Astrocyte of the spinal cord (primary cell): Measurements from ENCODE around the gene WSB1.

ENCODE experiments used
- DNase-seq: peaks from one replicate; pipeline ENCODE4 v3.0.0; 2011; ENCODE audit warnings: low read depth, low spot score
- H3K4me3 ChIP-seq: 2 replicates; pipeline ENCODE4 v1.5.1; 2011; ENCODE audit warnings: low read depth, mild to moderate bottlenecking, low read length, moderate library complexity
- in situ Hi-C: cut with HindIII; loops from 2 replicates; pipeline ENCODE4 v1.10.0; 2017; ENCODE audit warnings: low sequenced_read_pairs
- TF ChIP-seq, protein P1 (sequence below): IDR thresholded peaks from 2 replicates; pipeline ENCODE4 v1.5.1; 2012; ENCODE audit warnings: low read depth, mild to moderate bottlenecking, low read length, inconsistent platforms

The WSB1 gene

DNA sequence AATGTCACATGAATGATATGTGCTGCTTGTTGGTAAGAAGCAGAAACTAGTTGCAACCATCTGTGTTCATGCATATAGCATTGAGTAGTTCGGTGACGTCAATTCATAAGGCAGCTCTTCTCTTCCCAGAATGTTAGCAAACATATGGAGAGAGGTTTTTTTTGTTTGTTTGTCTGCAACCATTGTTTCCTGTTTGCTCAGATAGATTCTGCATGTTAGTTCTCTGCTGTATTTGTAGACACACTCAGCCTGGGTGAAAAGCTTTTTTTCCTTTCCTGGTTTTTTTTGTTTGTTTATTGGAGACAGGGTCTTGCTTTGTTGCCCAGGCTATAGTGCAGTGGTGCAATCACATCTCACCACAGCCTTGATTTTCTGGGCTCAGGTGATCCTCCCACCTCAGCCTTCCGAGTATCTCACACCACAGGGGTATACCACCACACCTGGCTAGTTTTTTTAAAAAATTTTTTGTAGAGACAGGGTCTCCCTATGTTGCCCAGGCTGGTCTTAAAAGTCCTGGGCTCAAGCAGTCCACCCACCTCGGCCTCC lies 16.7 kb downstream of the WSB1 start:
- no peak for DNase-seq
- H3K4me3 ChIP-seq = no peak overlapping the region
- in situ Hi-C loops = no loop called here
- TF ChIP-seq, protein P1, sequence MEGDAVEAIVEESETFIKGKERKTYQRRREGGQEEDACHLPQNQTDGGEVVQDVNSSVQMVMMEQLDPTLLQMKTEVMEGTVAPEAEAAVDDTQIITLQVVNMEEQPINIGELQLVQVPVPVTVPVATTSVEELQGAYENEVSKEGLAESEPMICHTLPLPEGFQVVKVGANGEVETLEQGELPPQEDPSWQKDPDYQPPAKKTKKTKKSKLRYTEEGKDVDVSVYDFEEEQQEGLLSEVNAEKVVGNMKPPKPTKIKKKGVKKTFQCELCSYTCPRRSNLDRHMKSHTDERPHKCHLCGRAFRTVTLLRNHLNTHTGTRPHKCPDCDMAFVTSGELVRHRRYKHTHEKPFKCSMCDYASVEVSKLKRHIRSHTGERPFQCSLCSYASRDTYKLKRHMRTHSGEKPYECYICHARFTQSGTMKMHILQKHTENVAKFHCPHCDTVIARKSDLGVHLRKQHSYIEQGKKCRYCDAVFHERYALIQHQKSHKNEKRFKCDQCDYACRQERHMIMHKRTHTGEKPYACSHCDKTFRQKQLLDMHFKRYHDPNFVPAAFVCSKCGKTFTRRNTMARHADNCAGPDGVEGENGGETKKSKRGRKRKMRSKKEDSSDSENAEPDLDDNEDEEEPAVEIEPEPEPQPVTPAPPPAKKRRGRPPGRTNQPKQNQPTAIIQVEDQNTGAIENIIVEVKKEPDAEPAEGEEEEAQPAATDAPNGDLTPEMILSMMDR = no peak

DNA sequence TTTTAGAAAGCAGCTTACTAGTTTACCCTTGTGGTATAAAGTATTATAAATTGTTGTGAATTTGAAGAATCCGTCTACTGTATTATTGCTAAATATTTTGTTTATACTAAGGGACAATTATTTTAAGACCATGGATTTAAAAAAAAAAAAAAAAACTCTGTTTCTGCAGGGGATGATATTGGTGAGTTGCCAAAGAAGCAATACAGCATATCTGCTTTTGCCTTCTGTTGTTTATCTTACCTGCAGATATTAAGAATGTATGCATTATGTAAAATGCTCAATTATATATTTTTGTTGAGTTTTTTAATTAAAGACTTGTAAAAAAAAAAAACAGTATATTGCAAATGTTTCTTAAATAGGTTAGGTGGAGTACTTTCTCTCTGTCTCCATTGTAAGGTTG lies 19.4 kb downstream of the WSB1 start:
- TF ChIP-seq, protein P1 = no peak
- in situ Hi-C loops = no loop called here
- DNase-seq = no peak
- H3K4me3 ChIP-seq = no peak overlapping the region

DNA sequence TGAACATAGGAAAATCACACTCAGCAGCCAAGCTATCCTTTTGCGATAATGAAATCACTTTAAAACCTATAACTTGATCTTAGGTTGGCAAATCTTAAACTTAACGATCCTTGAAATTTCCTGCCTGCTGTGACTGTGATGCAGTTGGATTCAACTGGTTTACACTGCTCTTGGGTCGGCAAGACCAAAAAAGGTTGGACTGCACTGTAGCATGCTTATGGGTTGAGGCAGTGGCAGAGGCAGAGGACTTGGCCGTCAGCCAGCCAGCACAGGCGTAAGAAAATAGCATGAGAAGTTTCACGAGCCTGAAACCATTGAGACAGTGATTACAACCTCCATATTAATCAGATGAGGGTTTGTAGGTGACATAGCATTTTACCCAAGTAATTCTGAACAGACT lies 21.4 kb downstream of the WSB1 start:
- DNase-seq = peak; percentile 88
- in situ Hi-C loops = no loop called here
- no peak overlapping the region for H3K4me3 ChIP-seq
- TF ChIP-seq, protein P1 = no peak

DNA sequence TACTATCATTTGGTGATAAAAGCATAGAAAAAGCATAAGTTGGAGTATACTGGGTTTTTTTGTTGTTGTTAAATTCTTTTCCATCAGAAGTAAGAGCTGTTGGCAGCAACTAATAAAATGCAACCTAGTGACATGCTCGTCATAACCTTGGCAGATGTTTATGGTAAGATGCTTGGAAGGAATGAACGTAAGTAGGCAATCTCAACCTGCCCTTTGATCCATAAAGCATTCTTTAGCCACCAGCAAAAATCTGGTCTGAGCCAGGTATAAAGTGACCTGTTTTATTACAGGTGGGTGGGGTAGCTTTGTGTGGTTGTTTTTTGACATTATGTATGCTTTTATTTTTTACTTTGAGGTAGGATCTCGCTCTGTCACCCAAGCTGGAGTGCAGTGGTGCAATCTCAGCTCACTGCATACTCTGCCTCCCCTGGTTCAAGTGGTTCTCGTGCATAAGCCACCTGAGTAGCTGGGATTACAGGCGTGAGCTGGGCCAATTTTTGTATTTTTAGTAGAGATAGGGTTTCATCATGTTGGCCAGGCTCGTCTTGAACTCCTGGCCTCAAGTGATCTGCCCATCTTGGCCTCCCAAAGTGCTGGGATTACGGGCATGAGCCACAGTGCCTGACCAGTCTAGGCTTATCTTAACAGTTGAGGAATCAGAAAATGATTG lies 22.0 kb downstream of the WSB1 start:
- DNase-seq = no peak
- H3K4me3 ChIP-seq = no peak overlapping the region
- in situ Hi-C loops = no loop called here
- TF ChIP-seq, protein P1 = no peak

DNA sequence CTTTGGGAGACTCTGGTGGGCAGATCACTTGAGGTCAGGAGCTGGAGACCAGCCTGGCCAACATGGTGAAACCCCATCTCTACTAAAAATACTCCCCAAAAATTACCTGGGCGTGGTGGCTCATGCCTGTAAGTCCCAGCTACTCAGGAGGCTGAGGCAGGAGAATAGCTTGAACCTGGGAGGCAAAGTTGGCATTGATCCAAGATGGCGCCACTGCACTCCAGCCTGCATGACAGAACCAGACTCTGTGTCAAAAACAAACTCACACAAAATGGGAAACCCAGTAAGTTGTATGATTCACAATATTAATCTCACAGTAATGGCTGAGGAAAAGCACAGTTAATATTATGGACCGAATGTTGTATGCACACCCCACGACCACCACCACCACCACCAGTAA lies 24.3 kb downstream of the WSB1 start:
- DNase-seq = no peak
- no peak overlapping the region for H3K4me3 ChIP-seq
- in situ Hi-C loops = no loop called here
- TF ChIP-seq, protein P1 = no peak

DNA sequence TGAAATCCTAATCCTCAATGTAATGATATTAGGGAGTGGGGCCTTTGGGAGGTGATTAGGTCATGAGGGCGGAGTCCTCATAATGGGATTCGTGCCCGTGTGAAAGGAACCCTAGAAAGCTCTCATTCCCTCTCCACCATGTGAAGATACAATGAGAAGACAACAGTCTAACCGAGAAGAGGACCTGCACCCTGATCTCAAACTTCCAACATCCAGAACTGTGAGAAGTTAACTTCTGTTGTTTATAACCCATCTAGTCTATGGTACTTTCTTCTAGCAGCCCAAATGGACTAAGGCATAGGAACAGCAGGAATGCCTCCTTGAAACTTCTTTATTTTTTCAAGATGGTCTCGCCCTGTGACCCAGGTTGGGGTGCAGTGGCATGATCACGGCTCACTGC lies 24.7 kb downstream of the WSB1 start:
- in situ Hi-C loops = no loop called here
- TF ChIP-seq, protein P1 = no peak
- H3K4me3 ChIP-seq = no peak overlapping the region
- no peak for DNase-seq
